Endometrial microvascular endothelial cells (primary cell): ENCODE data around the gene CACNA1C. TPM values are rescaled to one million over a fixed set of nuclear protein-coding genes. Genes with fewer than 3 reads are reported as not detected.

Experiments
- in situ Hi-C: cut with HindIII; loops from 2 replicates; pipeline ENCODE4 v1.10.0; 2017; ENCODE audit warnings: low sequenced_read_pairs, low pct_unique_long_range_greater_than_20kb; ENCODE audit errors: inconsistent ontology term
- total RNA-seq: library from RNA; depleted of rRNA; stranded (reverse); fragments of >200 nt; gene quantifications from one replicate; pipeline ENCODE4 v1.2.3, GENCODE V29; 2015; ENCODE audit errors: inconsistent ontology term

Gene CACNA1C
- total RNA-seq, 1 donor from 2014 or later, result not detected

GRCh38 chr12:2154521-2154920, 101.7 kb downstream of the CACNA1C start:
- in situ Hi-C loops, result no loop called here

DNA sequence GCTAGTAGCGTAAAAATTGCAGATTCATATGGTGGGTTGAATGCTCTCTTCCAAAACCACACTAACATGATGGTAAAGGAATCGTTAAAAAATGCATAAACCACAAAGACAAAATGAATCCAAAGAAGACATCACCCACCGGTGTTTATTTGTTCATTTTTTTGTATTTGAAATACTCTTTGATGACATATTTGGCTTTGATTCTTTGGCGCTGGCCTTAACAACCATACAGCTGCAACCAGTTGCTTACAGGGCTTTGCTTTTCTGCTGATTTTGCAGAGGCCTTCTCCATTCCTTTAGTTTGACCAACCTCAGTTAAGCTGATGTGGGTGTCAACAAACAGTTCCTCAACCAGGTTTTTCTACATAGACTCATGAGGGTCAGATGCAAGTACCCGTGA, 103.5 kb downstream of the CACNA1C start:
- in situ Hi-C loops, result no loop called here

DNA sequence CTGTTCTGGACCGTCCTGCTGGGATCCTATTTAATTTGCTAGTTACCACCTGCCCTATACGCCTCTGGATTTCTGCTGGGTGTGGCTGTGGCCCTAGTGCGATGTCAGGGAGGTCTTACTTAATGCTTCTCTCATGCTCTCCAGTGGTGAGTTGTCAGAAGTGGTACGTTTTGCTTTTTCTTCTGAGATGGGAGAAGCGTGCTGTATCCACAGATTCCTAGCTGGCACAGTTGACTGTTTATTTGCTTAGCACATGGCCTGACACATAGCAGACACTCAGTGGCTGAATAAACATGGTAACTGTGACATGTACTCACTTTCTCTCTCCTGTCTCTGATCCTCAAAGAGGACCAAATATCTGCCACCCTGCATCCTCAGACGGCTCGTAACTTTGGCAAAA, 107.3 kb downstream of the CACNA1C start:
- in situ Hi-C loops, result no loop called here

DNA sequence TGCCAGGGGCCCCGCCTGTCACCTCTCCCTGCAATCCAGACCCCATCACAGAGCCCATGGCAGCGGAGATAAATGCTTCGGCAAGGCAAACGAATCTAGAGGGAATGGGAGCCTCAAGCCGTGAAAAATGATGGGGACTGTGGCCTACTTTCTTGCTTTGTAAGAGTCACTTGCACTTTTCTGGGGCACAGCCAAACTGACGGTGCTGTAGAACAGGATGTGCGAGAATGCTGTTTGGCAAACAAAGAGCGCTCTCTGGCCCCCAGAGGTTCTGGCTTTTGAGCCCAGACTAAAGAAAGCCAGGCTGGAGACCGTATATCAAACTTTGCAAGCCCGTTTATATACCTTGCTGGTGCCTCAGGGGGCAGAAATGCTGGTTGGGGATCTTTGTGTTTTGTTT, 108.7 kb downstream of the CACNA1C start:
- in situ Hi-C loops, result no loop called here

GRCh38 chr12:2163177-2163941, 110.6 kb downstream of the CACNA1C start:
- in situ Hi-C loops, result no loop called here

- in situ Hi-C loops, result no loop called here
Measured at GRCh38 chr12:2165021-2165420, 112.2 kb downstream of the CACNA1C start.

DNA sequence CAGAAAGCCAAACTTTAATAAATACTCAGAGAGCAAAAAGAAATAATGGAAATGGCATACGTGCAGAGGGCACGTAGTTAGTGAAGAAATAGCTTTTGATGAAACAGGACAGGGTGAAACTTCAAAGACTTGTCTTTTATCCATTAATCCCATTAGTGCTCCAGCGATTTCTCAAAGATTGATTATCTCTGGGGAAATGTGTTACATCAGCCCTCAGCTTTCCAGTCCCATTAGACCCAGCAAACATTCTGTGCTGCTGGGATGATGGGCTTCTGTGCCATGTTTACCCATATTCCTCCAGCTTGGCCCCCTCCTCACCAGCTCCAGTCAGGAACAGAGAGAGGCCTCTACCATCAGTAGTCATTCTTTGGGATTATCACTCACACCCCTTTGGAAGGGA, 113.1 kb downstream of the CACNA1C start:
- in situ Hi-C loops, result no loop called here

DNA sequence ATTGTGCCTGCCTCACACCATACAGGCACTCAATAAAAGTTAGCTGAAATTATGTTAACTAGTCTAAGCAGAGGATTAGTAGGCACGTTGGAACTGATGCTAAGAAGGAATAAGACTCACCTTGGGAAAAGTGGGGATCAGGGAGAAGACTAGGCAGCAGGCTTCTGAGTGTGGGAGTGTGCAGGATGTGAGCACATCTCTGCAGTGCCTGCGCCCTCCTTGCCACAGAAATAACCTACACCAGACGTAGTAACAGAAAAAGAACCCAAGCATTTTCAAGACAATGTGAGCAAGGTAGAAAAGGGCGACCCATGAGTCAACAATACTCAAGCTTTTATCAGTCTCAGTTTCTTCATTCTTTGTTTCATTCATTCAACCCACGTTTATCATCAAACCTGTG, 113.9 kb downstream of the CACNA1C start:
- in situ Hi-C loops, result no loop called here

DNA sequence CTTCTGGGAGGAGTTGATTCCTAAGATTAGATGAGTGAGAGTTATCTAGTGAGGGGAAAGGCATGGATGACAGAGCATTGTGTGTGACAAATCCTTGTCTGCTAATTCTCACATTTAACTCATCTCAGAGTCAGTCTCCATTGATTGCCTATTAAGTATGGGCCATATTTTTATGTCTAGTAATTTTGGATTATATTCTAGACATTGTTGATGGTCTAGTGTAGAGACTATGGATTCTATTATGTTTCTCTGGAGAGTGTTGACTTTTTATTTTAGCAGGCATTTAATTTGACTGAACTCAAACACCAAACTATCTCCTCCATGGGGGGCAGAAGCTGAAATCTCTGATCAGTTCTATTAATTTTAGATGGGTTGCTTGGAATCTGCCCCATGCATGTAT, 114.4 kb downstream of the CACNA1C start:
- in situ Hi-C loops, result no loop called here

DNA sequence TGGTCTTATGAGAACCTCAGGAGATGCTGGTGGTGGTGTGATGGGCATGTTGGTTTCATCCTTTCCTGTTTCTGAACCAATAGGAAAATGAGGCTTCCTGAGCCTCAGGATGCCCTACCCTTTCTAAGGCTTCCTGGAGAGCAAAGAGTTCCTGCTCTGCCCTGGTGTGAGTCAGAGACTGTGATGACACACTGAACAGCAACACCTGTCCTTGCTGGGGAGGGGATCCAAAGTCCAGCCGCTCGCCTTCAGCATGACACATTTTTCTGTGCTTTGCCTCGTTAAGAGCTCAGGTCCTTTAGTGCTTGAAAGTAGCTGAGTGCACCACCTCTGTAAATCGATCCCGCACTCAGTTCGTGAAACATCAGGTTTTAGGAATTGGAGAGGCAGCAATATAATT, 116.0 kb downstream of the CACNA1C start:
- in situ Hi-C loops, result no loop called here

DNA sequence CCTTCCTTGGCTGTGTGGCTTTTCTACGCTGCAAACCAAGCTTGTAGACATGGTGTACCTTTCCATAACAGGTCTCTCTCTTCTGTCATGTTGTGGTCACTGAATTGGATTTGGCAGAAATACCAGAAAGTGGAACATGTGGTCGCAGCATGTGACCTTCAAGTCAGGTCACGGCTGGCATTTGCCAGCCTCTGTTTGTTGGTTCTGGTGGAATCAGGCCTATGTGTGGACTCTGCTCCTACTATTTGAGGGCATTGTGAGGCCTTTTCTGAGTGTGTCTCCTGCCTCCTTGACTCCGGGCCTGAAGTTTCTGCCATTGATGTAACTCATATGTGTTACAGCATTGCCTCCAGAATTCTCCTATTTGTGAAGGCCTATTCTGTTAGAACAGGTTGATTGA, 116.7 kb downstream of the CACNA1C start:
- in situ Hi-C loops, result no loop called here

GRCh38 chr12:2169940-2170339, 117.2 kb downstream of the CACNA1C start:
- in situ Hi-C loops, result no loop called here

- in situ Hi-C loops, result no loop called here
Measured at GRCh38 chr12:2170376-2170775, 117.6 kb downstream of the CACNA1C start.

- in situ Hi-C loops, result no loop called here
Measured at GRCh38 chr12:2171672-2172426, 119.1 kb downstream of the CACNA1C start.

- in situ Hi-C loops, result no loop called here
Measured at GRCh38 chr12:2172491-2173214, 119.9 kb downstream of the CACNA1C start.

DNA sequence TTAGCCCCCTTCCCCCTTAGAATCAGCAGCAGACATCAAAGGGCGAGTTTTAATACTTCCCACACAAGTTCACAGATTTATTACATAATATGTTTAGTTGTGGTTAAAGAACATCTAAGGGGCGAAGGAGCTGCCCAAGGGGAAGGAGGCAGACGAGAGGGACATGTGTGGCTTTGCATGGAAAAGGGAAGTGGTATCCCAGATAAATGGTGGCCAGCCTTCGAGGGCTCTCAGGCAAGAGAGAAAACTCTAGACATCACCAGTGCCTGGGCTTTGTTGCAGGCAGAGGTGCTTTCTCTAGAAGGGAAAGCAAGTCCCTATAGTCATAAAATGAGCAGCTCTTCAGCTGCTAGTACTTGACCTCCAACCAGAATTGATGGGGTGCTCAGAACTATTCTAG, 121.2 kb downstream of the CACNA1C start:
- in situ Hi-C loops, result no loop called here

DNA sequence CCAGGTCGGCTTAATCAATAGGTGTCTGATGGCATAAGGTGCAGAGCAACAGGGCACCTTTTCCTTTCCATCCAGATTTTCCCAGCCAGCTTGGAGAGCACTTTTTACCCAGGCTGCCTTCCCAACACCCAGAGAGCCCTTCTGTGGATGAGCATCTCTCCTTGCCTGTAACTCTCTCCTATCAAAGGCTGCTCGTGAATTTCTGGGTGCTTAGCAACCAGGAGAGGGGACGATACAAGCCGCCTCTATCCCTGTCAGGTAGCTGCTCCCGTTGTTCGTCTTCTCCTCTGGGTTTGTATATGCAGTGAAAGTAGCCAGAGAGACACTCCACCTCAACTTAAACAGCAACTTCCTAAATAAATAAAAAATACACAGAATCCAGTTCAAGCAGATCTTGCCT, 124.2 kb downstream of the CACNA1C start:
- in situ Hi-C loops, result no loop called here

DNA sequence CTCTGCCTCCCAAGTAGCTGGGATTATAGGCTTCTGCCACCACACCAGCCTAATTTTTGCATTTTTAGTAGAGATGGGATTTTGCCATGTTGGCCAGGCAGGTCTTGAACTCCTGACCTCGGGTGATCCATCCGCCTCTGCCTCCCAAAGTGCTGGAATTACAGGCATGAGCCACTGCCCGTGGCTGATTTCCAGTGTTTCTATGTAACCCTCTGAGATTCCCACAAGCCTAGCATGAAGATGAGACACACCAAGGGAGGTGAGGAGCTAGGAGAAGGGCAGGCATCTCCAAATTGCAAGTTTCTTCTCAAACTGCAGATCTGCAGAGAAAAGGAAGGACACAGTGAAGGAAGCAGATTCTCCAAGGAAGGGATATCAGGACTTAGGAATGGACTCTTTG, 125.0 kb downstream of the CACNA1C start:
- in situ Hi-C loops, result no loop called here

DNA sequence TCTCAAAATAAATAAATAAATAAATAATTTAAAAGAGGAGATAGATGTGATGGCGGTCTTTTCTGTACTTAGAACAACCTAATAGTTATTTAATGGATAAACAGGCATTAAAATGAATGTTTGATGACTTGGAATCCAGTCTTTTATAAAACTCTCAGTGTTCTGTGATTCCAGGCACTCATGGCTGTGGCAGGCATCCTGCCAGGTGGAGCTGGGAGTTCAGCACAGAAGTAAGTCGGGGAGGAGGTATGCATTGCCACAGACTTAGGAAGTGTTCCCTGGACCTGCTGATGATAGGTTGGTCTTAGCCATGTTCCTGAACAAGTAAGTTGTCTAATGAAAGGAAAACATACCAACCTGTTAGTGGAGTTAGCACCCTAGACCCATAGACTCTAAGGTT, 126.3 kb downstream of the CACNA1C start:
- in situ Hi-C loops, result no loop called here
